Sigmoid colon (tissue), 3 donors: ENCODE measurements around the gene MINK1.

Source experiments
- POLR2A ChIP-seq, 2 donors: fragments of 450-650 bp; IDR thresholded peaks; one replicate each; pipeline ENCODE4 v1.6.1; 2016; ENCODE audit warnings: antibody characterized with exemption in 2 of 2, mild to moderate bottlenecking in 2 of 2, moderate library complexity in 2 of 2
- TF ChIP-seq, protein P1 (sequence below), 4 experiments: fragments of 450-650 bp in 3 of 4; fragments of 200-600 bp in 1 of 4; IDR thresholded peaks; one replicate each; pipeline ENCODE4 v1.5.1; 2016 to 2019; ENCODE audit warnings: antibody characterized with exemption in 4 of 4, mild to moderate bottlenecking in 3 of 4, moderate library complexity in 2 of 4

DNA sequence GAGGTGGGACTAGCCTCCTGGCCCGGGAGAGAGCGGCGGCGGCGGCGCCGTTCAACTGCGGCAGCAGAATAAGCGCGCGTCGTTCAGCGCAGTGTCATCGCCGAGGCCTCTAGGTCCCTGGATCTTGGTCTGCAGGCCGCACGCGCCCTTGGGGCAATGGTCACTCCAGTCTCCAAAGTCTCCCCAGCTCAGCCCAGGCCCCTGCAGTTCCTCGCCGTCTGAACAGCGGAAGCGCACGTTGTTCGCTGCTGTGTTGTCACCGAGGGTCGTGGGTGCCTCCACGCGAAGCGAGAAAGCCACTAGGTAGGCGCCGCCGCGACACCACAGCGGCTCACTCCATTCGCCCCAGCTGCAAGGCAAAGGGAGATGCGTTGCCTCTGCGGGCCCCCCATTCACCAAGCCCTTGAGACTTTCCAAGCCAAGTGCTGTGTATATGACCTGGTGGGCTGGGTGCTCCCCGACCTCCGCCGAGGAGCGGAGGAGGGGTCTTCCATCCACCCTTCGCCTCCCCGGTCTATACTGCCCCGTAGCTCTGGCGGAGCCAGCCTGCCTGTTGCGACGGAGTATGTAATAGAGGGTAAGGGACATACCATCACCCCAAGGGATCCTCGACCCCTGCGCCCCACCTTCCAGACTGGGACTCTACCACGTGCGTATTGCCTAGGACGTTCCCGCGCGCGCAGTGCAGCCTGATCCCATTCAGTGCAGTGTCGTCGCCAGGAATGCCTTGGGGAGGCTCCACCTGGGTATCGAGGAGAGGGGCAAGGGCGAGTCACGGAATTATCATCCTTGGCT is 47.6 kb upstream of the MINK1 start:
- TF ChIP-seq, protein P1, sequence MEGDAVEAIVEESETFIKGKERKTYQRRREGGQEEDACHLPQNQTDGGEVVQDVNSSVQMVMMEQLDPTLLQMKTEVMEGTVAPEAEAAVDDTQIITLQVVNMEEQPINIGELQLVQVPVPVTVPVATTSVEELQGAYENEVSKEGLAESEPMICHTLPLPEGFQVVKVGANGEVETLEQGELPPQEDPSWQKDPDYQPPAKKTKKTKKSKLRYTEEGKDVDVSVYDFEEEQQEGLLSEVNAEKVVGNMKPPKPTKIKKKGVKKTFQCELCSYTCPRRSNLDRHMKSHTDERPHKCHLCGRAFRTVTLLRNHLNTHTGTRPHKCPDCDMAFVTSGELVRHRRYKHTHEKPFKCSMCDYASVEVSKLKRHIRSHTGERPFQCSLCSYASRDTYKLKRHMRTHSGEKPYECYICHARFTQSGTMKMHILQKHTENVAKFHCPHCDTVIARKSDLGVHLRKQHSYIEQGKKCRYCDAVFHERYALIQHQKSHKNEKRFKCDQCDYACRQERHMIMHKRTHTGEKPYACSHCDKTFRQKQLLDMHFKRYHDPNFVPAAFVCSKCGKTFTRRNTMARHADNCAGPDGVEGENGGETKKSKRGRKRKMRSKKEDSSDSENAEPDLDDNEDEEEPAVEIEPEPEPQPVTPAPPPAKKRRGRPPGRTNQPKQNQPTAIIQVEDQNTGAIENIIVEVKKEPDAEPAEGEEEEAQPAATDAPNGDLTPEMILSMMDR (IDR thresholded peaks at IDR 0.05), result no peak
- TF ChIP-seq POLR2A (IDR thresholded peaks at IDR 0.05), result no peak
